HepG2 (cell line): ENCODE results near the gene ATP6V0E2. TPM values are rescaled to one million over a fixed set of nuclear protein-coding genes. Genes with fewer than 3 reads are reported as not detected.

Source experiments
- ATAC-seq: fragments of 200-7000 bp; cut with Tn5 transposase; 3 replicates; pipeline ENCODE4 v1.9.1; 2020; ENCODE audit warnings: mild to moderate bottlenecking, moderate library complexity
- BruUV-seq: library from RNA; stranded (reverse); fragments of 400-500 nt; replicated peaks from 2 replicates; lab custom pipeline; 2021; lab: Mats Ljungman, UMichigan
- CTCF ChIA-PET: fragments of 300-600 bp; formaldehyde crosslinking; extraction: SDS; loops from one replicate; lab custom pipeline; 2021; ENCODE audit warnings: low total read pairs, inconsistent platforms, low intra/inter-chr PET ratio; lab: Yijun Ruan, JAX
- POLR2A ChIA-PET: fragments of 350-600 bp; sonication (Branson Sonifier 250); formaldehyde crosslinking; loops from one replicate; lab custom pipeline; 2020; ENCODE audit warnings: antibody characterized with exemption, inconsistent platforms; lab: Yijun Ruan, JAX
- DNase-seq: peaks from one replicate; pipeline ENCODE4 v3.0.0-alpha.2; 2015; ENCODE audit warnings: low spot score
- FAIRE-seq: peaks from 3 replicates; lab custom pipeline; 2011; peaks lifted over from hg19 to GRCh38; lab: Jason Lieb, UNC
- H2AFZ ChIP-seq: one replicate; pipeline ENCODE4 v1.6.1; 2011; ENCODE audit warnings: low read length, inconsistent platforms
- H3K27ac ChIP-seq: fragments of 300-600 bp; 3 replicates; pipeline ENCODE4 v1.8.0; 2011; ENCODE audit warnings: mixed run types, mild to moderate bottlenecking, mixed read lengths, low read length, inconsistent platforms; ENCODE audit not compliant: insufficient read depth; ENCODE audit errors: extremely low read length
- H3K27me3 ChIP-seq, 2 experiments: fragments of 200-600 bp in 1 of 2; 2 replicates in 1 of 2; 3 replicates in 1 of 2; pipeline versions ENCODE4 v1.6.0 to v1.8.0; 2011; ENCODE audit warnings: low read length in 2 of 2, mild to moderate bottlenecking in 2 of 2, moderate library complexity in 2 of 2, inconsistent platforms in 1 of 2; ENCODE audit not compliant: insufficient read depth in 2 of 2, control insufficient read depth in 1 of 2
- H3K36me3 ChIP-seq, 2 experiments: fragments of 200-600 bp in 1 of 2; replicated peaks in 1 of 2; 2 replicates in 1 of 2; 3 replicates in 1 of 2; pipeline versions ENCODE4 v1.5.1 to v1.8.0; 2011; ENCODE audit warnings: low read length in 2 of 2, inconsistent platforms in 1 of 2; ENCODE audit not compliant: insufficient read depth in 2 of 2, control insufficient read depth in 1 of 2
- H3K4me1 ChIP-seq: 2 replicates; pipeline ENCODE4 v1.5.1; 2012; ENCODE audit warnings: low read length, inconsistent platforms; ENCODE audit not compliant: insufficient read depth
- H3K4me2 ChIP-seq: 2 replicates; pipeline ENCODE4 v1.6.0; 2011; ENCODE audit warnings: low read depth, low read length, inconsistent platforms
- H3K4me3 ChIP-seq, 3 experiments: fragments of 200-600 bp in 1 of 3; sonication (generic), shearing (Covaris generic) in 1 of 3; replicated peaks in 1 of 3; 2 replicates each; pipeline ENCODE4 v1.5.1; 2011 to 2016; ENCODE audit warnings: low read length in 3 of 3, inconsistent platforms in 2 of 3, low read depth in 2 of 3, mild to moderate bottlenecking in 2 of 3, control low read depth in 1 of 3, mixed read lengths in 1 of 3; ENCODE audit not compliant: insufficient read depth in 1 of 3
- H3K79me2 ChIP-seq: one replicate; pipeline ENCODE4 v1.6.1; 2011; ENCODE audit warnings: low read length, inconsistent platforms; ENCODE audit not compliant: insufficient read depth
- H3K9ac ChIP-seq: 2 replicates; pipeline ENCODE4 v1.6.0; 2011; ENCODE audit warnings: mild to moderate bottlenecking, low read depth, low read length, inconsistent platforms; ENCODE audit not compliant: insufficient read depth
- H3K9me3 ChIP-seq: 2 replicates; pipeline ENCODE4 v1.5.1; 2012; ENCODE audit warnings: mild to moderate bottlenecking, low read length
- H4K20me1 ChIP-seq: 2 replicates; pipeline ENCODE4 v1.6.0; 2011; ENCODE audit warnings: inconsistent platforms, mild to moderate bottlenecking, low read length, moderate library complexity; ENCODE audit not compliant: insufficient read depth
- ETV5 ChIP-seq: IDR thresholded peaks from 2 replicates; pipeline ENCODE4 v1.6.1; 2018; ENCODE audit warnings: missing biosample characterization, missing genetic modification reagents, inconsistent platforms, borderline replicate concordance
- IRF1 ChIP-seq: sonication (generic); formaldehyde crosslinking; IDR thresholded peaks from 2 replicates; pipeline ENCODE4 v1.4.0; 2020; ENCODE audit warnings: low read depth, mild to moderate bottlenecking, missing genetic modification reagents
- PHF21A ChIP-seq: sonication (generic); formaldehyde crosslinking; IDR thresholded peaks from 2 replicates; pipeline ENCODE4 v1.5.0; 2020; ENCODE audit warnings: mild to moderate bottlenecking, missing genetic modification reagents
- REPIN1 ChIP-seq: sonication (generic); formaldehyde crosslinking; IDR thresholded peaks from 2 replicates; pipeline ENCODE4 v1.8.0; 2022; ENCODE audit warnings: missing genetic modification reagents, low read depth, mild to moderate bottlenecking, borderline replicate concordance
- TCF7L2 ChIP-seq: IDR thresholded peaks from 2 replicates; pipeline ENCODE4 v1.6.1; 2011; ENCODE audit warnings: mild to moderate bottlenecking, low read depth, low read length, moderate library complexity
- TRIM22 ChIP-seq: fragments of 450-650 bp; IDR thresholded peaks from 2 replicates; pipeline ENCODE4 v1.6.1; 2017
- ZBTB25 ChIP-seq: IDR thresholded peaks from 2 replicates; pipeline ENCODE4 v1.6.1; 2018; ENCODE audit warnings: missing genetic modification reagents
- ZMYM3 ChIP-seq: sonication (generic); formaldehyde crosslinking; IDR thresholded peaks from 2 replicates; pipeline ENCODE4 v1.5.1; 2020; ENCODE audit warnings: mild to moderate bottlenecking, missing genetic modification reagents
- ZNF253 ChIP-seq: sonication (generic); formaldehyde crosslinking; IDR thresholded peaks from 2 replicates; pipeline ENCODE4 v1.8.0; 2022; ENCODE audit warnings: mild to moderate bottlenecking, missing genetic modification reagents, borderline replicate concordance
- ZNF557 ChIP-seq: sonication (generic); formaldehyde crosslinking; IDR thresholded peaks from 2 replicates; pipeline ENCODE4 v1.4.0; 2020; ENCODE audit warnings: missing genetic modification reagents
- ZNF7 ChIP-seq: IDR thresholded peaks from 2 replicates; pipeline ENCODE4 v1.6.1; 2016; ENCODE audit warnings: missing biosample characterization, missing genetic modification reagents
- ZSCAN30 ChIP-seq: sonication (generic); formaldehyde crosslinking; IDR thresholded peaks from 2 replicates; pipeline ENCODE4 v1.5.0; 2020; ENCODE audit warnings: mild to moderate bottlenecking, missing genetic modification reagents
- WGBS: methylation state at CpG from one replicate; pipeline ENCODE4 v1.1.6; 2017; ENCODE audit warnings: low lambda C conversion rate; 5-methylcytosine and 5-hydroxymethylcytosine counted together
- in situ Hi-C: cut with HindIII; loops from 2 replicates; pipeline ENCODE4 v1.10.0; 2017; ENCODE audit warnings: low pct_unique_long_range_greater_than_20kb; ENCODE audit not compliant: extremely low pct_ligation_motif_present
- intact Hi-C: fragments of 100-400 bp; cut with micrococcal nuclease; formaldehyde crosslinking; loops from one replicate; pipeline ENCODE4 v1.10.0; 2022; ENCODE audit not compliant: unreplicated experiment
- polyA plus RNA-seq, 8 experiments: library from polyadenylated mRNA; depleted of rRNA in 3 of 8; stranded (reverse) in 7 of 8; unstranded in 1 of 8; fragments of >200 nt; fragmentation: Illumina TruSeq in 4 of 8; extraction: Trizol in 4 of 8; gene quantifications; 2 replicates each; pipeline versions ENCODE4 v1.2.1 to v1.2.3, GENCODE V29; 2011 to 2016; ENCODE audit warnings: low read depth in 4 of 8, missing spikeins in 1 of 8, mixed read lengths in 1 of 8; ENCODE audit not compliant: insufficient read depth in 1 of 8
- total RNA-seq, 5 experiments: library from RNA; depleted of rRNA; stranded (reverse); fragments of >200 nt; fragmentation: Illumina TruSeq; extraction: Trizol; gene quantifications; 2 replicates each; pipeline ENCODE4 v1.2.3, GENCODE V29; 2016; ENCODE audit warnings: low read depth in 1 of 5
- TF ChIP-seq, protein P1 (sequence below): sonication (generic); formaldehyde crosslinking; IDR thresholded peaks from 2 replicates; pipeline ENCODE4 v1.5.1; 2020; ENCODE audit warnings: mild to moderate bottlenecking, missing genetic modification reagents

ATP6V0E2 gene
- total and polyA plus RNA-seq, 2 of the 13 experiments (the other 11 are each of a cell fraction or from before 2014, with no cell fraction given), result 36.8 to 203 TPM

DNA sequence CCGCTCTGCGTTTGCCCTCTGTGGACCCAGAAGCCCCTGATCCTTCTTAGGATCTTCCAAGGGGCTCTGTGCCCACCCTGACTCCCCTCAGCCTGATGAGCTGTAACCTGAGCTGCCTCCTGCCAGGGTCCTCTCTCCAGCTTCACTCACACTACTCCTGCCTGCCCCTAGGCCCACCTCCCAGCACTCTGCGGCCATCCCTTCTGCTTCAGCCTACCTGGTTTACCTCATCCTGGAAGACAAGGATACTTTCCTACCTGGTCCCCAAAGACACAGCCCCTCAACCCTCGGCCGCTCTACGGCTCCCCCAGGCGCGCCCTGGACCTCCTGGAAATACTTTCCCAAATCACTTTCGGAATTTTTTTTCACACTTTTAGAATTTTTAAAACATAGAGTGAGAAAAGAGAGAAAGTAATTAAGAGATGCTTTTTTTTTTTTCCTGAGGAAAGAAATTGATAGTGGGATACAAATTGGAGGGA, 42.0 kb upstream of the ATP6V0E2 start:
- DNase-seq, result no peak
- Histone ChIP-seq H3K36me3 (no peaks in the 10 kb centered on the region), H4K20me1 (no peaks in the 10 kb centered on the region), H2AFZ (no peak overlapping the region), H3K4me3 (no peak overlapping the region), H3K4me1 (no peaks in the 10 kb centered on the region), H3K4me2 (no peak overlapping the region), H3K9me3 (no peaks in the 10 kb centered on the region), H3K27me3 (no peaks in the 10 kb centered on the region), H3K27ac (no peak overlapping the region), H3K79me2 (no peaks in the 10 kb centered on the region), H3K9ac (no peak overlapping the region)
- in situ Hi-C loops, result no loop called here
- 73% methylated on average over 7 of the region's 9 CpGs for WGBS
- BruUV-seq, result no TSS peak
- no peak for FAIRE-seq
- CTCF ChIA-PET, result no interaction called here
- intact Hi-C loops, result no loop called here
- POLR2A ChIA-PET, result no interaction called here
- TF ChIP-seq TRIM22 (no peak), ETV5 (CRISPR knock-in tag) (no peak), TCF7L2 (no peak), ZBTB25 (CRISPR knock-in tag) (no peak), PHF21A (CRISPR knock-in tag) (no peak), ZNF253 (no peak), REPIN1 (CRISPR knock-in tag) (no peak), ZSCAN30 (CRISPR knock-in tag) (no peak), ZMYM3 (CRISPR knock-in tag) (no peak), IRF1 (no peak), ZNF7 (CRISPR knock-in tag) (no peak), ZNF557 (CRISPR knock-in tag) (no peak)
- TF ChIP-seq, protein P1, sequence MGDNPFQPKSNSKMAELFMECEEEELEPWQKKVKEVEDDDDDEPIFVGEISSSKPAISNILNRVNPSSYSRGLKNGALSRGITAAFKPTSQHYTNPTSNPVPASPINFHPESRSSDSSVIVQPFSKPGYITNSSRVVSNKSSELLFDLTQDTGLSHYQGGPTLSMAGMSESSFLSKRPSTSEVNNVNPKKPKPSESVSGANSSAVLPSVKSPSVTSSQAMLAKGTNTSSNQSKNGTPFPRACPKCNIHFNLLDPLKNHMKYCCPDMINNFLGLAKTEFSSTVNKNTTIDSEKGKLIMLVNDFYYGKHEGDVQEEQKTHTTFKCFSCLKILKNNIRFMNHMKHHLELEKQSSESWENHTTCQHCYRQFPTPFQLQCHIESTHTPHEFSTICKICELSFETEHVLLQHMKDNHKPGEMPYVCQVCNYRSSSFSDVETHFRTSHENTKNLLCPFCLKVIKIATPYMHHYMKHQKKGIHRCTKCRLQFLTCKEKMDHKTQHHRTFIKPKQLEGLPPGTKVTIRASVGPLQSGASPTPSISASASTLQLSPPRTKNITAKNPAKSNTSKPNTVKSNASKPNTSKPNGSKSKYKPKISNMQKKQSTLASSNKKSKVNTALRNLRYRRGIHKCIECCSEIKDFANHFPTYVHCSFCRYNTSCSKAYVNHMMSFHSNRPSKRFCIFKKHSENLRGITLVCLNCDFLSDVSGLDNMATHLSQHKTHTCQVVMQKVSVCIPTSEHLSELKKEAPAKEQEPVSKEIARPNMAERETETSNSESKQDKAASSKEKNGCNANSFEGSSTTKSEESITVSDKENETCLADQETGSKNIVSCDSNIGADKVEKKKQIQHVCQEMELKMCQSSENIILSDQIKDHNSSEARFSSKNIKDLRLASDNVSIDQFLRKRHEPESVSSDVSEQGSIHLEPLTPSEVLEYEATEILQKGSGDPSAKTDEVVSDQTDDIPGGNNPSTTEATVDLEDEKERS, result no peak
- ATAC-seq, result no peak
